SJSA1 (cell line): Measurements from ENCODE around the gene CCDC85C. TPM values are rescaled to one million over a fixed set of nuclear protein-coding genes. Genes with fewer than 3 reads are reported as not detected.

ENCODE experiments used
- DNase-seq, 2 experiments: peaks; one replicate each; pipeline ENCODE4 v3.0.0-alpha.2; 2015 to 2020; ENCODE audit warnings: low spot score in 2 of 2, low read depth in 1 of 2
- H3K27ac ChIP-seq: fragments of 250-450 bp; sonication (Bioruptor Pico); 2 replicates; pipeline ENCODE4 v1.5.1; 2020; ENCODE audit warnings: mild to moderate bottlenecking, moderate library complexity
- H3K27me3 ChIP-seq: fragments of 250-450 bp; sonication (Bioruptor Pico); replicated peaks from 2 replicates; pipeline ENCODE4 v1.5.1; 2020; ENCODE audit warnings: mild to moderate bottlenecking, moderate library complexity
- H3K36me3 ChIP-seq: fragments of 250-450 bp; sonication (Bioruptor Pico); 2 replicates; pipeline ENCODE4 v1.5.1; 2020; ENCODE audit warnings: mild to moderate bottlenecking
- H3K4me1 ChIP-seq: fragments of 250-450 bp; sonication (Bioruptor Pico); replicated peaks from 2 replicates; pipeline ENCODE4 v1.6.1; 2021; ENCODE audit warnings: mild to moderate bottlenecking
- H3K4me3 ChIP-seq: fragments of 250-450 bp; sonication (Bioruptor Pico); 2 replicates; pipeline ENCODE4 v1.5.1; 2020; ENCODE audit warnings: mild to moderate bottlenecking
- H3K9me3 ChIP-seq: fragments of 250-450 bp; sonication (Bioruptor Pico); replicated peaks from 2 replicates; pipeline ENCODE4 v1.5.1; 2020; ENCODE audit warnings: mild to moderate bottlenecking
- total RNA-seq: library from RNA; depleted of rRNA; stranded (reverse); fragments of >200 nt; shearing (Covaris generic); gene quantifications from 2 replicates; pipeline ENCODE4 v1.2.3, GENCODE V29; 2014

Gene CCDC85C
- total RNA-seq, 1 experiment from 2014 or later = 25.8 TPM

DNA sequence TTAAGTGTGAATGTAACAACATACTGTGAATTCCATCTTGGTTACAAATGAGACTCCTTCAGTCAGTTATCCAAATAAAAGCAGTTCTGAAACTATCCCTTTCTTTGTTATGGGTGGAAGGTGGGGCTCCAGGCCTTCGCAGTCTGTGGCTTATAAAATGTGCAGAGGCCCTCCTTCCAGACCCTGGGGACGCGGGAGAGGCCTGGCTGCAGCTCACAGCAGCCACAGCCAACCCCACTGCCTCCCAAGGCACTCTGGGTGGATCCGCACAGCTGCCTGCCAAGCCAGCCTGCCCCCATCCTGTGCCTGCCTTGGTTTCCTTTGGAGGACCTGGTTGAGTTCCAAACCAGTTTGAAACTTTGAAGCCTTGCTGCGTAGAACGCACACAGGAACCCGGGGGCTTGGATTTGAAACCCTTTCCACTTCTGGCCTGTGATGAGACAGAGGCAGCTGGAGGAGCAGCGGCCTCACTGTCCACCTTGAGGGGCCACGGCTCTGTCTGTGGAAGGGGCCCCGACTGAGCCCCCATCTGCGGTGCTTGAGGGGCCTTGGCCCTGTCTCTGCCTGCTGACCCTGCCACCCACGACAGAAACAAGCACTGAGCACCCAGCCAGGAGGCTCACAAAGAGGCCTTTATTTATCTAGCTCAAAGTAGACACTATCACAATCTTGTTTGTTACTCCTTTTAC, 92.4 kb downstream of the CCDC85C start:
- peak; percentile 63 to 66 for DNase-seq
- peaks cover 14% of the 10 kb centered on the region for H3K4me1 ChIP-seq
- H3K27ac ChIP-seq = peak overlapping the region; percentile 34; the same call in 1 of the 2 replicates
- H3K27me3 ChIP-seq = no peaks in the 10 kb centered on the region
- no peaks in the 10 kb centered on the region for H3K9me3 ChIP-seq
- H3K36me3 ChIP-seq = peaks cover 80% of the 10 kb centered on the region
- no peak overlapping the region for H3K4me3 ChIP-seq

DNA sequence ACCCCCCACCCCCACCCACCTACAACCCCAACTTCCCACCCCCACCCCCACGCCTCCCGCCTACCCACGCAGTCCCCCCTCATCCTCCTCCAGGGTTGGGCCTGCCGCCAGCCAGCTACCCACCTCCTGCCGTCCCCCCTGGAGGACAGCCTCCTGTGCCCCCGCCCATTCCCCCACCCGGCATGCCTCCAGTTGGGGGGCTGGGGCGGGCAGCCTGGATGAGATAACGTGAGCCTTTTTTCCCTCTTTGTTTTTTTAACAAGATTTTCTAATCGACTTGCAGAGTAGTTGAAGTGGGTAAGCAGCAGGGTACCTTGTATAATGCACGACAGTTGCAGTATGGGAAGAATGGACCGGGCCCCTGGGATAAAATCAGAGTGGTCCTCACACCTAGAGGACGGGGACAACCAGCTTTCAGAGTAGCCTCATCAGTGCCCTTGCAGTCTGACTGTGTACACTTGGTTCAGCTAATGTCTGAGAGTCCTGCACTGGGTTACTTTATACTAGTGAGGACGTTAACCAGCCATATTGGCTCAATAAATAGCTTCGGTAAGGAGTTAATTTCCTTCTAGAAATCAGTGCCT, 93.4 kb downstream of the CCDC85C start:
- Histone ChIP-seq H3K36me3 (peaks cover 86% of the 10 kb centered on the region), H3K4me3 (no peak overlapping the region), H3K27ac (peak overlapping the region; percentile 29; the same call in 1 of the 2 replicates)

DNA sequence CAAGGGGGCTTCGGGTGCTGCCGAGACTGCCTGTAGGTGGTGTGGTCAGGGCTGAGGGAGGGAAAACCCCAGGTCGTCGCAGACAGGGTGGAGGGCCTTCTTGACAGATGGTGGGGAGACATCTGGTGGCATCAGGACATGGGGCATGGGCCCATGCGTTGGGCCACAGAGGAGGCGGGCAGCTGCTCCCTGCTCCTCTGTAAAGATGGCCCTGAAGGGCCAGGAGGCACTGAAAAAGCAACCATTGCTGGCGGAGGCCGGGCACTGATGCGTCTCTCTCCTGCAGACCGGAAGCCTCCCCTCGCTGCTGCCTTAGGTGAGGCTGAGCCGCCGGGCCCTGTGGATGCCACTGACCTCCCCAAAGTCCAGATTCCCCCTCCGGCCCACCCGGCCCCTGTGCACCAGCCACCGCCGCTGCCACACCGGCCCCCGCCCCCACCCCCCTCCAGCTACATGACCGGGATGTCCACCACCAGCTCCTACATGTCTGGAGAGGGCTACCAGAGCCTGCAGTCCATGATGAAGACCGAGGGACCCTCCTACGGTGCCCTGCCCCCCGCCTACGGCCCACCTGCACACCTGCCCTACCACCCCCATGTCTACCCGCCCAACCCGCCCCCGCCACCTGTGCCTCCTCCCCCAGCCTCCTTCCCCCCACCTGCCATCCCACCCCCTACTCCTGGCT, 94.0 kb downstream of the CCDC85C start:
- H3K27me3 ChIP-seq = no peaks in the 10 kb centered on the region
- DNase-seq = peak in 1 of 2 experiments; percentile 32
- peaks cover 14% of the 10 kb centered on the region for H3K4me1 ChIP-seq
- H3K36me3 ChIP-seq = peaks cover 87% of the 10 kb centered on the region
- no peak overlapping the region for H3K4me3 ChIP-seq
- H3K27ac ChIP-seq = no peak overlapping the region
- no peaks in the 10 kb centered on the region for H3K9me3 ChIP-seq

More for the DNA sequence above, 93.4 kb downstream of the CCDC85C start:
- Histone ChIP-seq H3K9me3 (no peaks in the 10 kb centered on the region), H3K4me1 (peaks cover 14% of the 10 kb centered on the region), H3K27me3 (no peaks in the 10 kb centered on the region)
- no peak for DNase-seq

DNA sequence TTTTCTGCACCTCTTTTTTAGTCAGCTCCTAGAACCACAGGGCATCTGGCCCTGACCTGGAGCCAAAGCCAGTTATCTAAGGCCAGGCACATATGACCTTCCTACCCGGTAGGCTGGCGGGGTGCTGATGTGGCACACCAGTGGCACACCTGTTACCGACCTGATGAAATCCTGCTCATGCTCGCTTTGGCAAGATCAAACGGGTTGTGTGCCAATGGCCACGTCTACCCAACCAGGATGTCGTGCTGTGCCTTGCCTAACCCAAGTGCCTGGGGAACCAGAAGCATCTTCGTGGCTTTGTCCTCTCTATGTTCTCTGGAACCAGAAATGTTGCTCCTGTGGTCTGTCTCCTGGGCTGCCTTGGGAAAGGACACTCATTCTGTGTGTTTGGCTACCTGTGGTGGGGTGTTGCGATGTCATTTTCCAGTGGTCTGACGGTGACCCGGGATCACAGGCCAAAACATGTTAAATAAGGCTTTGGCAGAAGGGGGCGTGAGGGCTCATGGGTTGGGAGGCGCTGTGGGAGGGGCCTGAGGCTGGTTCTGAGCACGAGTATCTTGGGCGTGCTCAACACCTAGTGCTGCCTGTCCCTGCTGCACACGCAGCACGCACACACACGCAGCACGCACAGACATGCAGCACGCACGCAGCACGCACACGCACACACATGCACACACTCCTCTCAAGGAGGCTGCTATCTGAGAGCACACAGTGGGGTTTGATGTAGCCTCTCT, 94.9 kb downstream of the CCDC85C start:
- DNase-seq = peak in 1 of 2 experiments; percentile 33
- no peak overlapping the region for H3K4me3 ChIP-seq
- H3K27me3 ChIP-seq = no peaks in the 10 kb centered on the region
- no peaks in the 10 kb centered on the region for H3K9me3 ChIP-seq
- H3K27ac ChIP-seq = no peak overlapping the region
- peaks cover 86% of the 10 kb centered on the region for H3K36me3 ChIP-seq
- H3K4me1 ChIP-seq = peaks cover 14% of the 10 kb centered on the region

DNA sequence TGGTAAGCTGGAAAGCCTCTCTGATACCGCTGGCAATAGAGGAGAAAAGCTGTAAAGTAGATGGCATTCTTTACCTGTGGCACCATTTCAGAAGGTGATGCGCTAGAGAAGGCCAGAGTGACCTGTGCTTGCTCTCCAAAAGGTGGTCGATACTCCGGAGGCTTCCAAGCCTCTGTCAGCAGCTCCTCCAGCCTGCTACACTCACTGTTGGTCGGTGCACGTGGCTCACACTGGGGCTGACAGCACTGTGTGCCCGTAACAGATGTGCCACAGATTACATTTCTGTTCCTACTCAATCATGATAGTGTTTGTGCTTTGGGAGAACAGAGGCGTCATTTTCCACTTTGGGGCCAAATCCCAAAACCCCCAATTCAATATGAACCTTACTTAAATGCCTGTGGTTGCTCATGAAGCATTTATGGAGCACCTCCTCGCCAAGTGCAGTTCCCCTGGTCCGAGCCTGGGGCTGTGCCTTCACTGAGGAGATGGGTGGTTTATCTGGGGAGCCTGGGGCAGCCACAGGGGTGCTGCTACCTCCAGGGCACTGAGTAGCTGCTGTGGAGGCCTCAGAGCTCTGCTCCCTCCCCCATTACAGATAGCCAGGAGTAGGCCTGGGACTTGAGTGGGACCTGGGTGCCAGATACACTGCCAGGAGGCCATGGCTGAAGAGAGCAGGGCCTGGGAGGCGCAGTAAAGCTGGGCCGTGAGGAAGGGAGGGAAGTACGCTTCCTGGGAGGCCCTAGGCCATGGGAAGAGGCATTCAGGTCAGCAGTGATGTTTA, 96.0 kb downstream of the CCDC85C start:
- Histone ChIP-seq H3K27ac (no peak overlapping the region), H3K4me1 (peaks cover 14% of the 10 kb centered on the region), H3K4me3 (no peak overlapping the region), H3K27me3 (no peaks in the 10 kb centered on the region), H3K9me3 (no peaks in the 10 kb centered on the region), H3K36me3 (peaks cover 86% of the 10 kb centered on the region)
- DNase-seq = no peak

DNA sequence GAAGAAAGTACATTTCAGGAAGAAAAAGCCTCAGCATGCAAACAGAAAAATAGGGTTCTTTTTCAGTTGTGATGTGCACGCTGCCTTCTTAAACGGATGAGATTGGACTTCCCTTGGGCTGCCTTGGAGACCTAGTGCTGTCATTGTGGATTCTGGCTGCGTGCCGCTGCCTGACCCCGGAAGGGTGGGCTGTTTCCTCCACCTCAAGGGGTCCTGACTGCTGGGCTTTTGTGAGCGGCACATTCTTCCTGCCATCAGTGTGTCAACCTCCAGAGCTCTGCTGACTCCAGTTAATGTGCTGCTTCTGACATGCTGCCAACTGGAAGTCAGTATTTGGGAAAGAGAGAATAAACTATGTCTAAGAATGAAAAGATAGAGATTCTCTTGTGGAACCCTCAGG, 97.7 kb downstream of the CCDC85C start:
- Histone ChIP-seq H3K27ac (no peak overlapping the region), H3K4me1 (peaks cover 7% of the 10 kb centered on the region), H3K4me3 (no peak overlapping the region), H3K36me3 (peaks cover 90% of the 10 kb centered on the region), H3K27me3 (no peaks in the 10 kb centered on the region), H3K9me3 (no peaks in the 10 kb centered on the region)
- no peak for DNase-seq

DNA sequence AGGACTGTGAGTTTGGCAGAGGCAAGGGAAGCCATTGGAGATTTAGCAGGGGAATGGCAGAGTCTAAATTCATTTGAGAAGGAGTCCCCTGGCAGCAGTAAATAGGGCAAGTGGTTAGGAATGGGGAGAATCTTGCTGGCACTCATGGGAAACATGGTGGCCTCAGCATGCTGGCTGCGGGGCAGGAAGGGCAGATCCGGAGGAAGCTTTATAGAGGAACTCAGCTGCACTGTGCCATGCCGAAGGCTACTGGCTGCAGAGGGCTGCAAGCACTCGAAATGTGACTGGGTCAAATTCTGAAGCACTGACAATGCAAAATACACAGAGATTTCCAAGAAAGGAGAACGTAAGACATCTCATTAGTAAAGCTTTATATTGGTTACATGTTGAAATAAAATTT, 98.9 kb downstream of the CCDC85C start:
- peaks cover 95% of the 10 kb centered on the region for H3K36me3 ChIP-seq
- DNase-seq = no peak
- H3K27ac ChIP-seq = no peak overlapping the region

DNA sequence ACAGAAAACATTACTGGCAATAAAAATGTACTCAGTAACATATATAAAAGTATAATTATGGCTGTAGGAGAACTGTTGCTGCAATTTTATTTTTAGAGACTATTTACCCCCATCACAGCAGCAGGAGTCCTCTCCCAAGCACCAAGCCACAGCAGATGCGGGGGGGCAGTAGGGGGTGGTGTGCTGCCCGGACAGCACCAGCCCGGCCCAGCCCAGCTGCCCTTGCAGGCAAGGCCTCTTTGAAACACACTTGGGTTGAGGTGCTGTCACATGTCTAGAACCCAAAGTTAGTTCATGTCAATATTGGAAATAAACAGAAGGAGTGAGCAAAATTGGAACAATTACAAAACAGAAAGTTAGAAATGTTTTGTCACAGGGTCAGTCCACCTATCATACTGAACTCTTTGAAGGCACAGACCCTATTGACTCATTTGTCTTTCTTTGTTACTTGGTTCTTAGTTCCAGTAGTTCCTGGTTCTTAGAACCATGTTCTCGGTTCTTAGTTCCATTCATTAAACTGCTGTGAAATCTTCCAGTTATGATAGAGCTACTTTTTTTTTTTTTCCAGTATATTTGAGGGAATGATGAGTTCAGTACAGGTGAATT, 100.1 kb downstream of the CCDC85C start:
- H3K4me3 ChIP-seq = no peak overlapping the region
- peaks cover 91% of the 10 kb centered on the region for H3K36me3 ChIP-seq
- no peaks in the 10 kb centered on the region for H3K9me3 ChIP-seq
- no peaks in the 10 kb centered on the region for H3K4me1 ChIP-seq
- H3K27ac ChIP-seq = no peak overlapping the region
- no peaks in the 10 kb centered on the region for H3K27me3 ChIP-seq
- DNase-seq = no peak

More for the DNA sequence above, 98.9 kb downstream of the CCDC85C start:
- Histone ChIP-seq H3K9me3 (no peaks in the 10 kb centered on the region), H3K4me1 (no peaks in the 10 kb centered on the region), H3K4me3 (no peak overlapping the region), H3K27me3 (no peaks in the 10 kb centered on the region)

DNA sequence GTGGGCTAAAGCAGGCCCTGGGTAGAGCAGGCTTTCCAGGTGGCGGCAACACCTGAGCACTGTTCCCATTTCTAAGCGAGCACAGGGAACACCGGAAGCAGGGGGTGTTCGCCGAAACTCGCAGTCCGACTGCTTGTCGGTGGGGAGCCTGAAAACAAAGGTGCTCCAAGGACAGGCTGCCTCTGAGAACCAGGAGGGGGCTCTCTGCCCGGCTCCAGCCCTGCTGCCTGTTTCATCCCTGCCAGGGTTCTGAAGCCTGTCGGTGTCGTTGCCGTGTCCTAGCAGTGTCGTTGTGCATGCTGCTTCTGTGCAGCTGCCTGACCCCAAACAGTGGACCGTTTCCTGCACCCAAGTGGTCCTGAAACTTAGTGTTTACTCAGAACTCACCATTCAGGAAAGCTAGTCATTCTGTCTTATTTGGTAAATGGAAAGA, 101.0 kb downstream of the CCDC85C start:
- Histone ChIP-seq H3K36me3 (peaks cover 89% of the 10 kb centered on the region), H3K4me3 (no peak overlapping the region), H3K9me3 (no peaks in the 10 kb centered on the region), H3K27ac (no peak overlapping the region), H3K4me1 (no peaks in the 10 kb centered on the region), H3K27me3 (no peaks in the 10 kb centered on the region)
- no peak for DNase-seq

DNA sequence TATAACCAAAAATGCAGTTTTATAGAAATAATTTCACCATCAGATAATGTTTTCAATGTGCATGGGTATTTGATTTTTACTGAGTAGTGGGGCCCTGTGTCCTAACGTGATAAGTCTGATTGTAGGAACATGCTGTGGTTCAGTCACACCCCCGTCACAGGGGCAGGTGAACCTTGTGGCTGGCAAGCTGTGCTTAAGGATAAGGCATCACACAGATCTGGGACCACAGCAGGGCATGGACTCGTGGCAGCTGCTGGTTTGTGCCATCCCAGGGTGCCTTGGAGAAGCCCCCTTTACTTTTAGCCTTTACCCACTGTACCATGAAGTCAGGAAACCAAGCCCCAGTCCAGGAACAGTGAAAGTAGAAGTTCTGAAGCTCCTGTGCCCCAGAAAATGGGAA, 106.1 kb downstream of the CCDC85C start:
- no peak for DNase-seq
- no peaks in the 10 kb centered on the region for H3K9me3 ChIP-seq
- no peak overlapping the region for H3K27ac ChIP-seq
- no peaks in the 10 kb centered on the region for H3K4me1 ChIP-seq
- no peaks in the 10 kb centered on the region for H3K27me3 ChIP-seq
- peaks cover 82% of the 10 kb centered on the region for H3K36me3 ChIP-seq
- H3K4me3 ChIP-seq = no peak overlapping the region

DNA sequence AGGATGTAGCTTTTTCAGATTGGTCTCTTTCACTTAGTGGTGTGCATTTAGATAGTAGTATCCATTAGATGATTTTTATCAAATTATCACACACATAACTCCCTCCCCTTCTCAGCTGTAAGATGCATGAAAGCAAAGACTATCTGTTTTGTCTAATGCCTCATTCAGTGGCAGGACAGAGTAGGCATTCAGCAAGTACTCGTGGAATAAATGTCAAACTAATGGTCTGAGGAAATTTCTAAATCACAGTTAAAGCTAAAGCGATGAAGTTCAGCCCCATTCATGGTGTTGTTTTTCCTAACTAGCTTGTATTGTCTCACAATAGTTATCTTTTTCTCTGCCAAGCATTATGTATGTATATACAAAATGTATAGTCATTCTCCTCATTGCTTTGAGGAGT, 106.7 kb downstream of the CCDC85C start:
- no peaks in the 10 kb centered on the region for H3K27me3 ChIP-seq
- no peak for DNase-seq
- H3K9me3 ChIP-seq = no peaks in the 10 kb centered on the region
- peaks cover 81% of the 10 kb centered on the region for H3K36me3 ChIP-seq
- no peak overlapping the region for H3K27ac ChIP-seq
- H3K4me1 ChIP-seq = no peaks in the 10 kb centered on the region
- no peak overlapping the region for H3K4me3 ChIP-seq

DNA sequence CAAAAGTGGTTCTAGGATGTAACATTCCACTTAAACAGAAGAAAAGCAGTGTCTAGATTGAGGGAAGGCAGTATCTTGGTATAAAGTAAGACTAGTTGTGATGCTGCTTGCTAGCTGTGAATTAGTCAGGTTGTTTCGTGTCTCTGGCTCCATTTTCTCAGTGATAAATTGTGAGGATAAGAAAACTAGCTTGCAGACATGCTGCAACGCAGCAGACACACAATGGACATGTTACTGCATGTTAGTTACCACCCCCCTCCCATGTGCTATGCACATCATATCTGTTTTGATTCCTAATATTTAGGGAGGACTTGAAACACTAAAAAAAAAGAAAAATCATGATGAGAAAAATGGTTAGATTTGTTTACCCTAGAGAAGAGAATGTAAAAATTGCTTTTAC, 119.9 kb downstream of the CCDC85C start:
- Histone ChIP-seq H3K27ac (no peak overlapping the region), H3K27me3 (no peaks in the 10 kb centered on the region), H3K36me3 (peaks cover 11% of the 10 kb centered on the region), H3K9me3 (0 out of 2 replicates have a peak, but pooled peaks cover 2% of the 10 kb centered on the region), H3K4me3 (no peak overlapping the region), H3K4me1 (peaks cover 9% of the 10 kb centered on the region)
- DNase-seq = no peak

DNA sequence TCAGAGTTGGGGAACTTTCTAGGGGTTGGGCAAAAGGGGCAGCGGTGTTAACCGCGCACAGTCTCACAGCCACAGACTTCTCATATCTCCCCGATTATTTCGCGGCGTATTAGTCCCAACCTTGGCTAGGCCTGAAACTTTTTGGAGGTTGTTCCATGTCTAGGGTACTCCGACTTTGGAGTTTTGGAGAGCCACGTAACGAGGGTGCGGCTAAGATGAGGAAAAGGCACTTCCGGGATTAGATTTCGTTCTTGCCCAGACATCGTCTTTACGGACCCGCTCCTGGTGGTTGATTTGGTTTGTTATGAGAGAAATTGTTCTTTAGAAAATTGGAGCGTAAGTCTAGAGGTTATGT, 122.3 kb downstream of the CCDC85C start:
- Histone ChIP-seq H3K27ac (peak overlapping the region; percentile 78), H3K9me3 (0 out of 2 replicates have a peak, but pooled peaks cover 2% of the 10 kb centered on the region), H3K36me3 (peaks cover 11% of the 10 kb centered on the region), H3K27me3 (no peaks in the 10 kb centered on the region), H3K4me3 (peak overlapping the region; percentile 98), H3K4me1 (peaks cover 12% of the 10 kb centered on the region)
- peak in 1 of 2 experiments; percentile 30 for DNase-seq
